Progenitor cell of endocrine pancreas (in vitro differentiated cells): ENCODE measurements around the gene RITA1. TPM values are rescaled to one million over a fixed set of nuclear protein-coding genes. Genes with fewer than 3 reads are reported as not detected.

Source experiments
- DNase-seq: peaks from one replicate; pipeline ENCODE4 v3.0.0; 2021; ENCODE audit warnings: low spot score; ENCODE audit not compliant: unreplicated experiment
- H3K27ac Mint-ChIP-seq: 2 replicates; pipeline ENCODE4 v1.8.0; 2021; ENCODE audit warnings: mild to moderate bottlenecking, moderate library complexity, mixed read lengths
- H3K27me3 Mint-ChIP-seq: 2 replicates; pipeline ENCODE4 v1.8.0; 2021; ENCODE audit warnings: mixed read lengths
- H3K36me3 Mint-ChIP-seq: 2 replicates; pipeline ENCODE4 v1.8.0; 2022; ENCODE audit warnings: mixed read lengths; ENCODE audit not compliant: insufficient read depth
- H3K4me1 Mint-ChIP-seq: 2 replicates; pipeline ENCODE4 v1.8.0; 2021; ENCODE audit warnings: low read depth, mixed read lengths
- H3K4me3 Mint-ChIP-seq: 2 replicates; pipeline ENCODE4 v1.8.0; 2021; ENCODE audit warnings: low read depth, mild to moderate bottlenecking, moderate library complexity, mixed read lengths
- H3K9me3 Mint-ChIP-seq: 2 replicates; pipeline ENCODE4 v1.8.0; 2021; ENCODE audit warnings: low read depth, mixed read lengths
- CTCF ChIP-seq: fragments of 200-600 bp; sonication (generic); IDR thresholded peaks from one replicate; pipeline ENCODE4 v1.5.0; 2021; ENCODE audit warnings: antibody characterized with exemption, mild to moderate bottlenecking; ENCODE audit not compliant: unreplicated experiment
- total RNA-seq: library from RNA; stranded (reverse); gene quantifications from 2 replicates; pipeline ENCODE4 v1.2.1, GENCODE V29; 2021

RITA1 gene
- total RNA-seq, 1 donor from 2014 or later: 16.2 TPM

- Mint-ChIP-seq H3K4me3 (no peak overlapping the region), H3K27me3 (no peaks in the 10 kb centered on the region), H3K4me1 (no peaks in the 10 kb centered on the region), H3K9me3 (no peaks in the 10 kb centered on the region), H3K36me3 (peaks cover 15% of the 10 kb centered on the region), H3K27ac (no peak overlapping the region)
- no peak for DNase-seq
- no peak for TF ChIP-seq CTCF
Observed at GRCh38 chr12:113162102-113163029, 23.2 kb upstream of the RITA1 start.

- Mint-ChIP-seq H3K36me3 (peaks cover 13% of the 10 kb centered on the region), H3K27me3 (no peaks in the 10 kb centered on the region), H3K9me3 (no peaks in the 10 kb centered on the region), H3K4me1 (no peaks in the 10 kb centered on the region), H3K27ac (no peak overlapping the region), H3K4me3 (no peak overlapping the region)
- no peak for TF ChIP-seq CTCF
- no peak for DNase-seq
Observed at GRCh38 chr12:113163030-113163360, 22.5 kb upstream of the RITA1 start.

GRCh38 chr12:113164014-113164413 is 21.5 kb upstream of the RITA1 start:
- H3K4me3 Mint-ChIP-seq: no peak overlapping the region
- DNase-seq: no peak
- no peak overlapping the region for H3K27ac Mint-ChIP-seq
- peaks cover 13% of the 10 kb centered on the region for H3K36me3 Mint-ChIP-seq
- H3K27me3 Mint-ChIP-seq: no peaks in the 10 kb centered on the region
- H3K4me1 Mint-ChIP-seq: no peaks in the 10 kb centered on the region
- TF ChIP-seq CTCF: no peak
- no peaks in the 10 kb centered on the region for H3K9me3 Mint-ChIP-seq

- Mint-ChIP-seq H3K27ac (no peak overlapping the region), H3K4me3 (no peak overlapping the region), H3K9me3 (no peaks in the 10 kb centered on the region), H3K4me1 (no peaks in the 10 kb centered on the region), H3K27me3 (no peaks in the 10 kb centered on the region), H3K36me3 (peaks cover 12% of the 10 kb centered on the region)
- no peak for TF ChIP-seq CTCF
- no peak for DNase-seq
Observed at GRCh38 chr12:113165521-113166450, 19.7 kb upstream of the RITA1 start.

- Mint-ChIP-seq H3K27me3 (no peaks in the 10 kb centered on the region), H3K9me3 (no peaks in the 10 kb centered on the region), H3K36me3 (peaks cover 16% of the 10 kb centered on the region), H3K4me3 (no peak overlapping the region), H3K27ac (no peak overlapping the region), H3K4me1 (no peaks in the 10 kb centered on the region)
- DNase-seq: no peak
- no peak for TF ChIP-seq CTCF
Observed at GRCh38 chr12:113167868-113168267, 17.7 kb upstream of the RITA1 start.
